Measurements from ENCODE around the gene CDKL2.

Gene CDKL2

GRCh38 chr4:75598390-75598789, 31.9 kb downstream of the CDKL2 start:
- TF ChIP-seq CTCF (IDR thresholded peaks at IDR 0.05; ENCODE audit: borderline replicate concordance, control extremely low read depth, extremely low read depth, insufficient read depth, missing control alignments) = no peak
- DNase-seq (ENCODE audit: low spot score) = no peak
- in situ Hi-C loops (cut with MboI; ENCODE audit: low sequenced_read_pairs, unreplicated experiment) = no loop called here

GRCh38 chr4:75596061-75596460, 34.3 kb downstream of the CDKL2 start:
- in situ Hi-C loops (cut with MboI; ENCODE audit: low sequenced_read_pairs, unreplicated experiment) = no loop called here
- DNase-seq (ENCODE audit: low spot score) = no peak
- no peak for TF ChIP-seq CTCF (IDR thresholded peaks at IDR 0.05; ENCODE audit: borderline replicate concordance, control extremely low read depth, extremely low read depth, insufficient read depth, missing control alignments)

GRCh38 chr4:75593393-75593792, 36.9 kb downstream of the CDKL2 start:
- DNase-seq (ENCODE audit: low spot score) = no peak
- no peak for TF ChIP-seq CTCF (IDR thresholded peaks at IDR 0.05; ENCODE audit: borderline replicate concordance, control extremely low read depth, extremely low read depth, insufficient read depth, missing control alignments)
- in situ Hi-C loops (cut with MboI; ENCODE audit: low sequenced_read_pairs, unreplicated experiment) = no loop called here

- TF ChIP-seq CTCF (IDR thresholded peaks at IDR 0.05; ENCODE audit: borderline replicate concordance, control extremely low read depth, extremely low read depth, insufficient read depth, missing control alignments) = no peak
- in situ Hi-C loops (cut with MboI; ENCODE audit: low sequenced_read_pairs, unreplicated experiment) = no loop called here
- no peak for DNase-seq (ENCODE audit: low spot score)
Measured at GRCh38 chr4:75584067-75584466, 46.3 kb downstream of the CDKL2 start.

GRCh38 chr4:75567725-75568124, 62.6 kb downstream of the CDKL2 start:
- in situ Hi-C loops (cut with MboI; ENCODE audit: low sequenced_read_pairs, unreplicated experiment) = no loop called here
- TF ChIP-seq CTCF (IDR thresholded peaks at IDR 0.05; ENCODE audit: borderline replicate concordance, control extremely low read depth, extremely low read depth, insufficient read depth, missing control alignments) = no peak
- DNase-seq (ENCODE audit: low spot score) = no peak

GRCh38 chr4:75566911-75567310, 63.4 kb downstream of the CDKL2 start:
- in situ Hi-C loops (cut with MboI; ENCODE audit: low sequenced_read_pairs, unreplicated experiment) = no loop called here
- no peak for DNase-seq (ENCODE audit: low spot score)
- no peak for TF ChIP-seq CTCF (IDR thresholded peaks at IDR 0.05; ENCODE audit: borderline replicate concordance, control extremely low read depth, extremely low read depth, insufficient read depth, missing control alignments)

- TF ChIP-seq CTCF (IDR thresholded peaks at IDR 0.05; ENCODE audit: borderline replicate concordance, control extremely low read depth, extremely low read depth, insufficient read depth, missing control alignments) = no peak
- in situ Hi-C loops (cut with MboI; ENCODE audit: low sequenced_read_pairs, unreplicated experiment) = no loop called here
- no peak for DNase-seq (ENCODE audit: low spot score)
Measured at GRCh38 chr4:75565481-75565880, 64.8 kb downstream of the CDKL2 start.
